Inflammatory macrophage treated with lipopolysaccharide for 4 hours (primary cell): Measurements from ENCODE around the gene KCNJ10.
"Not testable (repeated sequence)": the region's sequence is repeated elsewhere in the genome, so short reads cannot be mapped to it uniquely, and the experiment has no call there.

Experiments
- DNase-seq: peaks from one replicate; pipeline ENCODE4 v3.0.0-alpha.2; 2020

The KCNJ10 gene

DNA sequence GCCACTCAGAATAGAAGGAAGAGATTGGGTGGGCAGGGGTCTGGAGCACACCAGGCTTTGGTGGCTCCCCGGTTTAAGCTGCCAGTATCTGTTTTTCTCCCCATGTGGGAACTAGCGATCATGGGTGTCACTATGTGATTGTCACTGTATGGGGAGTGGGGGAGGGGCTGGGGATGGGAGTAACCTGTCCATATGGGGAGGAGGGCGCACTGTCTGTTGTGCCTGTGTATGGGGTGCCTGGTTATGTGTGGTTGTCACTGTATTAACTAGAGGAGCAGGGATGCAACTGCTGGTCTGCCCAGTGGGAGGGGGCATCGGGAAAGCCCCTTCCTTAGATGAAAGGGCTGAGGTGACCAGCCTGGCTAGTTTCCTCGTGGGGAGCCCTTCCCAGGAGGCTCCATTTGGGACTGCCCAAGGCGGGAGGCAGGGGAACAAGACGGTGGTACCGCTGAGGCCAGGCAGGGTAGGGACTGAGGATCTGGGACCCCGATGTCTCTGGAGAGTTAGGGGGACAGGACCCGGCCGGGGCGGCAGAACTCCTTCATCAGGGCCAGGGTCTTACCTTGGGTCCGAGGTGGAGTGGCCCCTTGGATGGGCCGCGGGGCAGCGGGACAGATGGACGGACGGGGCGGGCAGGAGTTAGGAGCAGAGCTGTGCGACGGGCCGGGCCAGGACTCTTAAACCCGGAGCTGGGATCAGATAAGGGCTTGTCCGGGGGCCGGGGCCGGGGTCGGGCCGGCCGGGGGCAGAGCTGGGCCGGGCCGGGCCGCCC, at the start of gene KCNJ10:
TSS of gene KCNJ10 (minus strand) at position 701 of the 772 bp plus-strand sequence. CDS start 27,628 bp downstream, outside the sequence.
- no peak for DNase-seq

DNA sequence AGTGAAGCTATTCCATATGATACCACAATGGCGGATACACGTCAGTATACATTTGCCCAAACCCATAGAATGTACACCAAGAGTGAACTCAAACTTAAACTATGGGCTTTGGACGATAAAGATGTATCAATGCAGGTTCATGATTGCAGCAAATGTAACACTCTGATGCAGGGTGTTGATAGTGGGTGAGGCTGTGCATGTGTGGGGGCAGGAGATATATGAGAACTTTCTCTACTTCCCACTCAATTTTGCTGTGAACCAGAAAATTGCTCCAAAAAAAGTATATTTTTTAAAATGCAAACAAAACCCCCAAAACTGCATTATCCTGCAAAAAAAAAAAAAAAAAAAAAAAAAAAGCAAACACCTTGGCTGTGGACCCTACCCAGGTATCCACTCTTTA, 49.0 kb upstream of the KCNJ10 start:
- no peak for DNase-seq

DNA sequence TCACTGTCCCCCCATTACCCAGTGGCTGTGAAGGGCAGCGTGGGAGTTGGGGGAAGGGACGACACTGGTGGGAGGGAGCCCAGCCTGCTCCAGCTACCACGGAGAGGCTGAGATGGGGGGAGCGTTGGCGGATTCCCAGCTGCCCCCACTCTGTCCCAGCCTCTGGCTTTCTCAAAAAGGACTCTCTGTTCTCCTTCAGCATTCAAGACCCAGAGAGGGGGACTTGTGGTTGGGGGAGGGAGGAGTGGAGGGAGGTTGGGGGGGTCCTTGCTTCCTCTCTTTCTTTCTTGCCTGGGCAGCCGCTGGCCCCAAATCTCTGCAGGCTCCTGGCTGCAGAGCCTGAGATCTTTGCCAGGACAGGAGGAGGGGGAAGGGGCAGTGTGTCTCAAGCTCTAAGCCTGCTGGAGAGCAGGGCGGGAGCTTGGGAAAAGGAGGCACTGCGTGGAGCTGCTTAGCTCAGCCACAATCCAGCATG, 47.8 kb upstream of the KCNJ10 start:
- no peak for DNase-seq

DNA sequence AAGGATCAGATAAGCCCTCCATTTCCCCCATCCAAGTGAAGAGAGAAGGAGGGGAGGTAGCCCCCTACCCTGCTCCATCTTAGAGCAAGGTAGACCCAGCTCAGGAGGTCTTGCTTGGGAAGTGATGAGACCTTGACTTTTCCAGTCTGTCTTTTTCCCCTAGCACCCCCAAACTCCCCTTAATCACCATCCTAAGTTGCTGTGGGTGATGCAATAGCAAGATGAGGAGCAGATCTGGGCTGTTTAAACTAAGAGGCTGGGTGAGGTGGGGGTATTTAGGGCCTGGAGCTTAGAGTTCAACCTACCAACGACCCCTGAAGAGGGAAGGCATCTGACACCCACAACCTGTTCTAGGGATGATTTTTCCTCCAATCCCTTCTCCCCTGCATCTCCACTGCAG, 47.3 kb upstream of the KCNJ10 start:
- no peak for DNase-seq

DNA sequence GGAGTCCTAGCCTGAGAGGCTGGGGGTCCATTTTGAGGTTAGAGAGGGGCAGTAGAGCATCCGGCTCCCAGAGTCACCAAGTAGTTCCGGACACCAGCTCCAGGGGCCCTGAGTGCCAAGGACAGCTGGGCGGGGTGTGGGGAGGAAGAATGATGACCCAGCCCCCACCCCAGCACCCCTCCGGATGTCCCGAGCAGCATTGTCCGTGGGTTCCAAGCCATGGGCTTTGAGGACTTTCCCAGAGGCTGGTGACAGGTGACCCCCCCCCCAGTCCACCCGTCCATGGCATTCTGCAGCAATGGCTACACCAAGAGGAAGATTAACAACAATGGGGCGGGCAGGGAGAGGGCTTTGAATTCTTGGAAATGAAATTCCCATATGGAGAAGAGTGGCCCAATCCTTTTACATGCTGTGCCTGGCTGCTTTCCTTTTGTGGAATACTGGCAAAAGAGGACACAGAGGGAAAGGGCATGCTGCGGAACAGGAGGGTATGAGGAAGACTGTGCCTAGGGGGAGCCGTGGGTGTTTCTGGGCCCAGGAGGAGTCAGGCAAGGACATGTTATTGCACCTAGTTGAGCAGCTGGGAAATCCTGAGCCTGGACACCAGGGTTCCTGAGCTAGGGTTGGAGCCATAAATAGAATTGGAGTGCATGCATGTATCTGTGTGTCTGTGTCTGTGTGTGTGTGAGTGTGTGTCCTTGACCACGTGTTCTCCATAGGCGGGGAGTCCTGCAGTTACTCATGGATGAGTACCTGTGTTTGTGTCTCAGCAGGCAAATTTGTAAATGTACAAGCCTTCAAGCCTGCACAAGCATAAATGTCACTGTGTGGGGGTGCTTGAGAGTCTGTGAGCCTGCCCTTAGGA, 46.6 kb upstream of the KCNJ10 start:
- DNase-seq: no peak

DNA sequence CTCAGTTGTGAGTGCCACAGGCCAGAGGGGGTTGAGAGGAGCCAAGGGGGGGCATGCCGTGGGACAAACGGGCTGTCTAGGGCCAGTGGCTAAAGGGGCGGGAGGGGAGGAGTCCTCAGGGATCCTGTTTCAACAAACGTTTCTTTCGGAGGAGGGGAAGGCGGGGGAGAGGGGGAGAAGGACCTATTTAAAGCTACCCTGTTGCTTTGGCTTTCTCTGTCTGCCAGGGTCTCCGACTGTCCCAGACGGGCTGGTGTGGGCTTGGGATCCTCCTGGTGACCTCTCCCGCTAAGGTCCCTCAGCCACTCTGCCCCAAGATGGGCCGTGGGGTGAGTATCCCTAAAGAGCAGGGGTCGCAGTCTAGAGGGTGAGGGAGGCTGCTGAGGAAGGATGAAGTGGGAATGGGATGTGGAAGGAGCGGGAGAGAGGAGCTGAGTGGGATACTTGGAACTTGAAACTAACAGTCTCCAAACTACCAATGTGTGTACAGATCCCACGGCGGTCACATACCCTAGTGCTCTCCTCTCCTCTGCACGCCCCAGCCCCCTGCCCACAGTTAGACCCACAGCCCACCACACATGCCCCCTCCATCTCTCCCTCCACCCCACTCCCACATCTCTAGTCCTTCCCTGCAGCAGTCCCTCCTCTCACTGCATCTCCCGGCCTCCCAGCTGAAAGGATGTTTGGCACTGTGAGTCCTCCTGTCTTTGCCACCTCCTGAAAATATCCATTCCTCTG, 45.8 kb upstream of the KCNJ10 start, which contains the start of gene ATP1A2:
TSS of gene ATP1A2 (plus strand) at position 215 of the 738 bp plus-strand sequence. CDS start at position 318, 103 bp downstream.
- DNase-seq: no peak

DNA sequence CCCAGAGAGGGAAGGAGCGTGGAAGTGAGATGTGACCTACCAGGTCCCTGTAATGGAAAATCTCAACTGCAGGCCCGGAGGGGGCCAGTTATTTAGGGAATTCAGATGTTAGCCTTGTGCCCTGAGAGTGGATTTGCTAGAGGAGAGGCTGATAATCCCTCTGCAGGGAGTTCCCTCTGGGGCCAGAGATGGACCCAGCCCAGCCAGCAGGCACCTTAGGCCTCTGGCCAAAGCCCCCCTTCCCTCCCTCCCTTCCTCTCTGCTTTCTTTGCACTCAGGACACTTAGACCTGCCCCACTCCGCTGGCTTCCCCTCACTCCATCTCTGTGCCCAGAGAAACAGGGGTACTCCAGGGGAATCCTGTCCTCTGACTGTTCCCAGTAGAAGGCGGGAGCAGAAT, 44.1 kb upstream of the KCNJ10 start:
- no peak for DNase-seq

DNA sequence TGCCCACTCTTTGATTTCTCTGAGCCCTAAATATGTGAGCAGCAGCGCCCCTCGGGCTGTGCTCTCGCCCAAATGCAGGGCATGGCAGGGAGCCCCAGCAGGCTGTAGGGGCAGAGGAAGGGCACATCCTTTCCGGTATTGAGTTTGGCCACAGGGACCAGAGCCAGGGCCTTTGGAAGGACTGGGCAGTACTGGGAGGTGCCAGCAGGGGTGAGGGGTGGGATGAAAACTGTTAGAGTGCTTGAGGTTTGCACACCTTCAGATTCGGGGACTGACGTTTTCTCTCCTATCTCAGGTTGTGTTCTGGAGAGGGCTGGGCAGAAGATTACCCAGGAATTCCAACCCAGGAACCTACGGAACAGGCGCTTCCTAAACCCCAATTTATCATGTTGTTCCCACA, 43.4 kb upstream of the KCNJ10 start:
- DNase-seq: no peak

DNA sequence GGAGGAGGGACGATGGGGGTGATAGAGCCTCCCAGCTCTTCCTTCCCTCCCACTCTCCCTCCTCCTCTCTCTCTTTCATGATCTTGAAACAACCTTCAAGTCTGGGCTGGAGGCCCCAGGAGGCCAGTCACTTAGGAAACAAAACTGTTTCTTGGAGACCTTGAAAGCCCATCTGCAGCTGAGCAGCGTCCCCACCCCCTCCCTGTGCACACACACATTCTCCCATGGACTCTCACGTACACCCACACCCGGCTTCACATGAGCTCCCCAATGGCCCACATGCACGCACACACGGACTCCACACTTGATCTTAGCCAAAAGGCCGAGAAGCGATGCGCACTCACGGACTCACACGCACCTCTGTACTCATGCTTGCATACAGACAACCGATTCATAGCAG, 42.4 kb upstream of the KCNJ10 start:
- DNase-seq: no peak

DNA sequence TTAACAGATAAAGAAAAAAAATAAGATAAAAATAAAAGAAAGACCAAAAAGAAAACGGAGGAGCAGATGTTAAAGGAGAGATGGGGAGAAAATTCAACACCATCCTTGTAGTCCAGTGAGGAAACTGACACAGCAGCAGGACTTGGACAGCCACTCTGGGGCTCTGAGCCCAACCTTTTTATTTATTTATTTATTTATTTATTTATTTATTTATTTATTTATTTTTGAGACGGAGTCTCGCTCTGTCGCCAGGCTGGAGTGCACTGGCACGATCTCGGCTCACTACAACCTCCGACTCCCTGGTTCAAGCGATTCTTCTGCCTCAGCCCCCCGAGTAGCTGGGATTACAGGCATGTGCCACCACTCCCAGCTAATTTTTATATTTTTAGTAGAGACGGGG, 41.5 kb upstream of the KCNJ10 start:
- DNase-seq: not testable (repeated sequence)

DNA sequence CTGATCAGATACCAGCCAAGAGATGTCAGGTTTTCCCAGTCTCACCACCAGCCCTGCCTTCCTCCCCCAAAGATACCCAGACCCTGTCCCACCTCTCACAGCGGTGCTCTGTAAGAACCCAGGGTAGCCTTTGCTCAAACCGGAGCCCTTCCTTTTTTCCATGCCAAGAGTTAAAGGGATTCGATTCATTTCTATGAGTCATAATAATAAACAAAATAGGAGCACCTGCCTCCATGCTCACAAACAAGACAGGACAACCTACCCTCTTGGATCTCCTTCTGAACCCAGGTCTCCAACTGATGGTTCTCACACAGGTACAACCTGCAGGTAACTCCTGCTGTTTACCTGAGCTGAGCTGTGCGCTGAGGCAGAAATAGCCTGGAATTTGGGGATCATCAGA, 39.7 kb upstream of the KCNJ10 start:
- DNase-seq: no peak

DNA sequence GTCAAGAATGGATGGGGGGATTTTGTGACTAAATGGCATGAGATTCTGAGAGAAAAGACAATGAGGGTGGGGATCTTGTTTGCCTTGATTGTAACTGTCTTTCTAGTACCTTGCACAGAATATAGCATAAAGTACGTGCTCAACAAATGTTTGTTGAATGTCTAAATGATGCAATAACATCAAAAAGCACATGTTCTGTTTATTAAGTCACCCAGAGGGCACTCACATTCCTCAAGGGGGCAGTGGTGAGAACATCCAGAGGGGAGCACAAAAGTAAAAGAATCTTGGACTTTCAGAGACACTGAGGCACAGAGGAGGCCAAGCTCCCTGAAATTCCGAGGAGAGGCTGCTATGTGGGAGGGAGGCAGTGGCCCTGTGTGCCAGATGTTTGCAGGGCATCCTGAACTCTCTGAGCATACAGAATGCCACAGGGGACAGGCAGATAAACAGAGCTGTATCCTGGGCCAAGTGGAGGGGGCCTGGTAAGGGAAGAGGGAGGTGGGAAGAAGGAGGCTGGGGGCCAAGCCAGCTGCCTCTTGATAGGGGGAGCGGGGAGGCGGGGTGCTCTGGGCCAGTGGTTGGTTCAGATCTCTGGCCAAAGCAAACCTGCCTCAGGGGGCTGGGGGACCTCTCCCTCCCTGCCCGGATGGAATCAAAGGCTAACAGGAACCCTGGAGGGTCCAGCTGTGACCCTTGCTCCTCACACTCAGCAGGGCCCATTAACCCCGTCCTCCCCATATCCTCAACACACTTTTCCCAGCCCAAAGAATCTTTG, 39.1 kb upstream of the KCNJ10 start:
- DNase-seq: peak; percentile 83

DNA sequence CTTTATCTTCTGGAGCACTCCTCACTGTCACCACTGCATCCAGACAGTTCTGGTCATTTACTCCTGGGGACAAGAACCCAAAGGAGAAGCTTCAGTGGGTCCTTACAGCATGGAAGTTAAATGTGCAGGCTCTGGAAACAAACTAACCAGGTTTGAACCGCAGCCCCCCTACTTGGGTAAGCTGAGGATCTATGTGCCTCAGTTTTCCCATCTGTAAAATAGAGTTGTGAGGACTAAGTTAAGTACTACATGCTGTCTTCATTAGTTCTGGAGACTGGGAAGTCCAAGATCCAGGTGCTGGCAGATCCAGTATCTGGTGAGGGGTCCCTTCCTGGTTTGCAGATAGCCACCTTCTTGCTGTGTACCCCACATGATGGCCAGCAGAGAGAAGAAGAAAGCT, 37.6 kb upstream of the KCNJ10 start:
- no peak for DNase-seq

DNA sequence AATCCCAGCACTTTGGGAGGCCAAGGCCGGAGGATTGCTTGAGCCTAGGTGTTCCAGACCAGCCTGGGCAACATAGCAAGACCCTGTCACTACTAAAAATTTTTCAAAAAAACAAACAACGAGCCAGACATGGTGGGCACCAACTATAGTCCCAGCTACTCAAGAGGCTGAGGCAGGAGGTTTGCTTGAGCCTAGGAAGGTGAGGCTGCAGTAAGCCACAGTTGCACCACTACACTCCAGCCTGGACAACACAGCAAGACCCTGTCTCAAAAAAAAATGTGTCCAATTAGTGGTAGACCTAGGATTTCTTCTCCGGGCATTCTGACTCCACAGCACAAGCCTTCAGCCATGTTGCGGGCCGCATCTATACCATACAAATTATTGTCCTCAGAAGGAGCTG, 35.2 kb upstream of the KCNJ10 start:
- DNase-seq: no peak

DNA sequence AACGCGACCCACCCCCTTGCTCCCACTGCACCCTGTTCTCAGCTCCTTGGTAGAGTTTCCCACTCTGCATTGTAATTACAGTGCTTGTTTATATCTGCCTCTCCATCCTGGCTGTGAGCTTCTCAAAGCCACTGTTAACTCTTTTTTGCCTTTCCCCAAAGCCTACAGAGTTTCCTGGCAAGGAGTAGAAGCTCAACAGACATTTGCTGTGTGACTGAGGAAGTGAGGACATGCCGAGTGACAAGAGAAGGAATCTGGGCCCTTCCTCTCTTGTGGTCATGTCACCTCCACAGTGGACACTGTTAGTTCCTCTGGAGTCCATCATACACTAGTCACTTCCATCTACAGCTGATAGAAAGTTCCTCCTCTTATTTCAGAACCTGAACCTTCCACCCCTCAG, 34.5 kb upstream of the KCNJ10 start:
- DNase-seq: peak; percentile 78

DNA sequence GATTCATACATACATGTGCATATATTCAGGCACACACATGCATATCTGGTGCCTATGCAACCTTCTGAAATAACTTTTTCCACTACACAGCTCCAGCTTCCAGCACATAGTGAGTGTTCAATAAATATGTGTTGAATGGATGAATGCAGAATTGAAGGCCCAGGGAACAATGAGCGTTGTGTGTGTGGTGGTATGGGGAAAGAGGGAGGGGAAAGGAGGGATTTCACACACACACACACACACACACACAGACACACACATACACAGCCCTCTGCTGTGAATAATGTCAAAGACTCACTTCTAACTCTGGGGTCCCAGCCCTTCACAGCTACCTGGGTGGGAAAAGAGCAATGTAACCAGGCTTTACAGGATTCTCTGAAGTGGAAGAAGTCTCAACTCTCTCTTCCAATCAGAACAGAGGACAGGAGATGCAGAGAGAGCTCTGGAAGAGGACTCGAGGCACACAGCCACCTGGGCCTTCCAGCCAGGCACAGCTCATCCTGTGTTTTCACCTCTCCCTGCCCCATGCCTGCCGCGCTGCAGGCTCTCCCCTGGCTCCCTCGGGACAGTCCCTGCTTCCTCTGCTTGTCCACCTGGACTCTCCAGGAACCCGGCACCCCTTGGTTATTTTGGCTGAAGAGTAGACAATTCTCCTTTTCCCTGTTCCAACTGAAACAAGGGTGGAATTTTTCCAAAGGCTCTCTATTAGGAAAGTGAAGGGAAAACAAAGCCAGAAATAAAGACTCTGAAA, 33.9 kb upstream of the KCNJ10 start:
- DNase-seq: no peak

DNA sequence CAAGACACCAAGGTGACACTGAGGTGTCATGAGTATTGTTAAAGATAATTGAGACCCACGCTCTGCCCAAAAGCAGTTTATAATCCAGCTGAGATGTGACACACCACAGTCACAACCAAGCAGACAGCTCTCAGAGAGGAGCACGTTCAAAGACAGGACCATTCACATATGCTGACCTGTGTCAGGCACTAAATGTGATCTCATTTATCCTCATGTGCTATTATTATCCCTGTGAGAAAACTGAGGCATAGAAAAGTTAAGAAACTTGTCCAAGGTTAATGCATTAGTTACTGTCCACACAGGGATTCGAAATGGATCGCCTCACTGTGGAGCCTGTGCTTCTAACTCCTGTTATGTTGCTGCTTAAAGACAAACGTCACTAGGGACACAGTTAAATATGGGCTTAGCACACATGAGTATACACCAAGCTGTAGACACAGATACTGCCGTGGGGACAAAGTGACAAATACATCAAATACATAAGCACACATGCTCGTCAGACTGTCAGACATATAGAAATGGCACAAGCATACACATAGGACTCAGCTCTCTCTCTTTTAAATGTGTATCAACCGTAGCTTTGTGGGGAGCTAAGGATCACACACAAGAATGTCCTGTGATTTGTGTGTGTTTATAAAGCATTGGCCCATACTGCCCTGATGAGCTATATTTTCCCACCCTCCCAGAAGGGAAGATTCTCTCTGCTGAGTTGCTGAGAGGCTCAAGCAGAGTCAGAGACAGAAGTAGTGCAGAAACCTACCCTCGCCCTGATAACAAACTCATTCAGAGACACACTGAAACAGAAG, 32.0 kb upstream of the KCNJ10 start:
- DNase-seq: no peak

DNA sequence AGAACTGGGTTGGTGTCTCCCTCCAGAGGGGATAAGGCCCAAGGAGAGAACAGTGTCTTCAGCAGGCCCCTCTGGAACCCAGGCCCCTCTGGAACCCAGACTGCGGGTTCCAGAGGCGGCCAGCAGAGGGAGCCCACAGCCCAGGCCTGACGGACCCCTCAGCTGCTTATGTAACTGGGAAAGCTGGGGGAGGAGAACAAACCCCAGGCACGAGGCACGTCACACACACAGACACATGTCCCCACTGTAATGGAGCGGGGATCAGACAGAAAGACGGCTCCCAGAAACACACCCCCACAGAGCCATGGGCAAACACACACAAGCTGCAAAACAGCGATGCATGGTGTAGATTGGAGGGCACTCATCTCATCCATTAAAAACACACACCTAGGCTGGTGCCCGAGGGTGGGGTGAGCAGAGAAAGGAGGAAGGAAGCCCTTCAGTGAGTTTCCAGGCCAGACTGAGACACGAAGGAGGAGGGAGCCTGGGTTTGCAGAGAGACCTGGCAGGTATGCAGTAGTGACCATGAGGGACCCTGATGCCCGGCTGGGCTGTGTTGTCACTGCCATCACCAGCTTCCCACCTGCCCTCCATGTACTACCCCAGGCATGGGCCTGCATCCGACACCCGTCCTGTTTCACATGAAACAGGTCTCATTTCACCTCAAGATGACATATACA, 31.2 kb upstream of the KCNJ10 start:
- peak; percentile 81 for DNase-seq

DNA sequence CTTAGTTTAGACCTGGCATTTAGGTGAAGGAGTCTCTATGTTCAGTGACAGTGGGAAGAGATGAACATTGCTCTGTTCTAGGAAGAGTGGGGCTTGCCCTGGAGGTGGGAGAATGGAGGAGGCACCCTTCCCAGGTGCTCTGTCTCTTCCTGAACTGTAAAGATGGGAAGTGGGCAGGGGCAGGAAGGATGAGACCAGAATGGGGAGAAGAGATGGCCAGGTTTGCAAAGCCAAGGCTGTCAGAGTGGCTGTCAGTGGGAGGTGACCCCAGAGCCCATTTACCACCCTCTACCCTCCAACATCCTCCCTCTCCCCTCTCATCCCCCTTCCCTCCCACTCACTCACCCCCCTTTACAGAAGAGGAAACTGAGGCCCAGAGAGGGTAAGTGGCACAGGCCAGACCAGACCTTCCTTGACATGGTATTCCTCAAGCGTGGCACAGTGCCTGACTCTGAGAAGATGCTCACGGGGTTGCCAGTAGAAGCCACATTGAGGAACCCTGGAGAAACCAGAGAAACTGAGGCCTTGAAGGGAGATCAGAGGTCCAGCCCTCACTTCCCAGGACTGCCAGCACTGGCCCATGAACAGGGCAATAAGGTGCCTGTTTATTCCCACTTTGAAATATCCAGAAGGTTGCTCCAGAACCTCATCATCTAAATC, 29.9 kb upstream of the KCNJ10 start:
- DNase-seq: no peak
